DLD1 (cell line): ENCODE results near the gene PALB2.

Experiments used
- in situ Hi-C: cut with HindIII; loops from 2 replicates; pipeline ENCODE4 v1.10.0; 2017; ENCODE audit warnings: low sequenced_read_pairs

Gene PALB2

DNA sequence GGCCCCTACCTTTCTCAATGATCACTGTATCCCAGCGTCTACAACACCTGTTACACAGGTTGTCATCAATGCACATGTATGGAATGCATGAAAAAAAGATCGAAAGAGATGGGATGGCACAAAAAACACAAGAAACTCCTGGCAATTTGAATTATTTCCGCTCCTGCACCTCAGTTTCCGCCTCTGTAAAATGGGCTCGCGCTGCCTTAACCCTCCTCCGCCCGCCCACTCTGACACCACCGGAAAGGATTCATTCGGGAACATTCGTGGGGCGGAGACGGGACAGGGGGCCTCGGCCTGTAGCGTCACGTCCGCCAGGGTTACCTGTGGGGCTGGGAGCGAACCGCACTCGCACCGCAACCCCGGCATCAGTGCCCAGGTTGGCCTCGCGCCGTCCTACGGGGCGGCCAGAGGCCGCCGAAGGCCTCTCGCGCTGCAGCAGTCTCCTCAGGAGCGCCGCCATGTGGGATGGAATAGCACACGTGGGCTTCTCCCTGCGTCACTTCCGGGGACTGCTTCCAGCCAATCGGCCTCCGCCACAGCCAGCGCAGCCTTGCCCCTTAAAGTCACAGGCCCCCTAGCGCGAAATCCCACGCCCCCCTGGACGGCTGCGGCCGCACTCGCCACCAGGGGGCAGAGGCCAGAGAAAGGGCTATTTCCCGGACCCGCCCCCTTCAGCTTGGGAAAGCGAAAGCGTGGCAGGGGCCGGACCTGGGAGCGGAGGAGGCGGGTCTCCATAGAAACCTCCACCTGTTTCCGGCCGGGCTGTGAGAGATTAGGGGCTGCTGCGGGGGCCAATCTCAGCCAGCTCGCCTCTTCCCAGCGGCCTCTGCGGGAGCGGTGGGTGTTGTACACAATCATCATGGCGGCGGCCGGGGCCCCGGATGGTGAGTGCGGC lies 84.0 kb downstream of the PALB2 start, which contains the start of the genes EARS2 and UBFD1:
EARS2 (minus strand) TSS at position 470 of the 898 bp plus-strand sequence; CDS start at position 463, 7 bp downstream.
UBFD1 (plus strand) TSS at position 847 of the 898 bp plus-strand sequence; CDS start at position 863, 16 bp downstream.
- in situ Hi-C loops: no loop called here

DNA sequence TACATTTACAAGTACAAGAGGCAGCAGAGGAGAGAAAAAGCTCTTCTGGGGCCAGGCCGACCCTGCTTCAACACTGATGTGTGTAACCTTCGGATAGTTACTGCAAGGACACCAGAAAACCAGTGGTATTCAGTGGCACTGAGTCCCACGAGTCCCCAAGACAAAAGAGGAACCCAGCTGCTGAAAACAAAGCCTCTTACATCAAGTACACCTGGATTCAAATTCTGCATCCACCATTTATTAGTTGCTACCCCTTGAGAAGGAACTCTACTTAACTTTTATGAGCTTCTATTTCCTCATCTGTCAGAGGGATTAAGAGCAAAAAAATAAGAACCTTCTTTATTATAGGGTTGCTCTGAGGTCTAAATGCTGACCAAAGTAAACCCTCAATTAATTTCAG lies 86.6 kb downstream of the PALB2 start:
- in situ Hi-C loops: no loop called here
